ENCODE data around the gene PLEKHA6. TPM values are rescaled to one million over a fixed set of nuclear protein-coding genes. Genes with fewer than 3 reads are reported as not detected.

Gene PLEKHA6
- polyA plus RNA-seq, 3 donors = 0.08 TPM; not detected in 1

GRCh38 chr1:204373911-204374310 lies 14.2 kb upstream of the PLEKHA6 start:
- H3K4me3 ChIP-seq (replicated peaks in 1 of 3; ENCODE audit: low read depth in 2 of 3, low read length in 3 of 3) = no peak overlapping the region
- no peak overlapping the region for H3K9ac ChIP-seq (ENCODE audit: insufficient read depth, low read length, poor library complexity, severe bottlenecking)
- no peak overlapping the region for H3K27ac Mint-ChIP-seq
- H3K36me3 ChIP-seq (replicated peaks in 1 of 2; ENCODE audit: control insufficient read depth in 1 of 2, insufficient read depth in 2 of 2, low read length in 2 of 2) = no peaks in the 10 kb centered on the region
- no peaks in the 10 kb centered on the region for H3K9me3 ChIP-seq (replicated peaks in 1 of 2; ENCODE audit: control insufficient read depth in 1 of 2, insufficient read depth in 1 of 2, low read length in 2 of 2)
- peaks cover 22 to 25% (median 24%) of the 10 kb centered on the region in 3 donors for H3K27me3 Mint-ChIP-seq (ENCODE audit: low read depth in 3 of 3)
- TF ChIP-seq, protein P1, sequence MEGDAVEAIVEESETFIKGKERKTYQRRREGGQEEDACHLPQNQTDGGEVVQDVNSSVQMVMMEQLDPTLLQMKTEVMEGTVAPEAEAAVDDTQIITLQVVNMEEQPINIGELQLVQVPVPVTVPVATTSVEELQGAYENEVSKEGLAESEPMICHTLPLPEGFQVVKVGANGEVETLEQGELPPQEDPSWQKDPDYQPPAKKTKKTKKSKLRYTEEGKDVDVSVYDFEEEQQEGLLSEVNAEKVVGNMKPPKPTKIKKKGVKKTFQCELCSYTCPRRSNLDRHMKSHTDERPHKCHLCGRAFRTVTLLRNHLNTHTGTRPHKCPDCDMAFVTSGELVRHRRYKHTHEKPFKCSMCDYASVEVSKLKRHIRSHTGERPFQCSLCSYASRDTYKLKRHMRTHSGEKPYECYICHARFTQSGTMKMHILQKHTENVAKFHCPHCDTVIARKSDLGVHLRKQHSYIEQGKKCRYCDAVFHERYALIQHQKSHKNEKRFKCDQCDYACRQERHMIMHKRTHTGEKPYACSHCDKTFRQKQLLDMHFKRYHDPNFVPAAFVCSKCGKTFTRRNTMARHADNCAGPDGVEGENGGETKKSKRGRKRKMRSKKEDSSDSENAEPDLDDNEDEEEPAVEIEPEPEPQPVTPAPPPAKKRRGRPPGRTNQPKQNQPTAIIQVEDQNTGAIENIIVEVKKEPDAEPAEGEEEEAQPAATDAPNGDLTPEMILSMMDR (IDR thresholded peaks at IDR 0.05) = no peak
- H2AFZ ChIP-seq (ENCODE audit: insufficient read depth, low read depth, low read length, poor library complexity, severe bottlenecking) = no peak overlapping the region
- WGBS (ENCODE audit: insufficient coverage) = 44% methylated on average over 4 of the region's 4 CpGs
- no peaks in the 10 kb centered on the region for H3K79me2 ChIP-seq (ENCODE audit: insufficient read depth, low read length)
- intact Hi-C loops (cut with micrococcal nuclease) = no loop called here
- DNase-seq = no peak
- H3K4me1 ChIP-seq (ENCODE audit: control insufficient read depth in 1 of 2, insufficient read depth in 2 of 2, low read length in 2 of 2) = peaks cover 14% of the 10 kb centered on the region in 2 donors
- H3K27ac ChIP-seq (ENCODE audit: low read depth in 1 of 2, low read length in 2 of 2) = no peak overlapping the region
- H3K27me3 ChIP-seq (ENCODE audit: control insufficient read depth in 2 of 2, insufficient read depth in 2 of 2, low read length in 2 of 2) = peaks cover 24 to 38% of the 10 kb centered on the region in 2 donors
- no peak overlapping the region for H3K4me3 Mint-ChIP-seq
- H3K4me1 Mint-ChIP-seq = peaks cover 18% of the 10 kb centered on the region
- H3K4me2 ChIP-seq (replicated peaks; ENCODE audit: extremely low read depth, low read length, poor library complexity, severe bottlenecking) = no peak overlapping the region
- H3K36me3 Mint-ChIP-seq = peaks cover 0 to 3% of the 10 kb centered on the region in 2 donors
- no peaks in the 10 kb centered on the region for H4K20me1 ChIP-seq (ENCODE audit: insufficient read depth, low read length)
- peaks cover 0 to 4% (median 0%) of the 10 kb centered on the region in 7 donors for H3K9me3 Mint-ChIP-seq

GRCh38 chr1:204370176-204370575 lies 10.4 kb upstream of the PLEKHA6 start:
- H3K27me3 ChIP-seq (ENCODE audit: control insufficient read depth in 2 of 2, insufficient read depth in 2 of 2, low read length in 2 of 2) = peaks cover 3 to 7% of the 10 kb centered on the region in 2 donors
- Mint-ChIP-seq H3K27me3 (ENCODE audit: low read depth in 3 of 3) (peaks cover 14 to 19% (median 14%) of the 10 kb centered on the region in 3 donors), H3K4me1 (peaks cover 2% of the 10 kb centered on the region), H3K27ac (no peak overlapping the region), H3K9me3 (no peaks in the 10 kb centered on the region), H3K4me3 (no peak overlapping the region), H3K36me3 (no peaks in the 10 kb centered on the region)
- intact Hi-C loops (cut with micrococcal nuclease) = no loop called here
- H4K20me1 ChIP-seq (ENCODE audit: insufficient read depth, low read length) = no peaks in the 10 kb centered on the region
- no peak overlapping the region for H3K4me2 ChIP-seq (replicated peaks; ENCODE audit: extremely low read depth, low read length, poor library complexity, severe bottlenecking)
- no peaks in the 10 kb centered on the region for H3K9me3 ChIP-seq (replicated peaks in 1 of 2; ENCODE audit: control insufficient read depth in 1 of 2, insufficient read depth in 1 of 2, low read length in 2 of 2)
- no peaks in the 10 kb centered on the region for H3K79me2 ChIP-seq (ENCODE audit: insufficient read depth, low read length)
- H3K4me1 ChIP-seq (ENCODE audit: control insufficient read depth in 1 of 2, insufficient read depth in 2 of 2, low read length in 2 of 2) = no peaks in the 10 kb centered on the region
- H3K27ac ChIP-seq (ENCODE audit: low read depth in 1 of 2, low read length in 2 of 2) = no peak overlapping the region
- 97% methylated on average over 3 of the region's 10 CpGs for WGBS (ENCODE audit: insufficient coverage)
- no peaks in the 10 kb centered on the region for H3K36me3 ChIP-seq (replicated peaks in 1 of 2; ENCODE audit: control insufficient read depth in 1 of 2, insufficient read depth in 2 of 2, low read length in 2 of 2)
- no peak overlapping the region for H2AFZ ChIP-seq (ENCODE audit: insufficient read depth, low read depth, low read length, poor library complexity, severe bottlenecking)
- H3K4me3 ChIP-seq (replicated peaks in 1 of 3; ENCODE audit: low read depth in 2 of 3, low read length in 3 of 3) = no peak overlapping the region
- TF ChIP-seq, protein P1 (IDR thresholded peaks at IDR 0.05) = no peak
- H3K9ac ChIP-seq (ENCODE audit: insufficient read depth, low read length, poor library complexity, severe bottlenecking) = no peak overlapping the region
- DNase-seq = no peak

All from CD14-positive monocyte (primary cell).